Body of pancreas (tissue), 4 donors: ENCODE results near the gene CTH.

ENCODE experiments used
- CTCF ChIP-seq, 7 experiments: fragments of 450-650 bp in 4 of 7; fragments of 200-600 bp in 3 of 7; sonication (generic) in 3 of 7; IDR thresholded peaks; one replicate each; pipeline ENCODE4 v1.5.1; 2016 to 2019; ENCODE audit warnings: antibody characterized with exemption in 7 of 7
- POLR2A ChIP-seq, 3 donors: fragments of 450-650 bp; IDR thresholded peaks; one replicate each; pipeline ENCODE4 v1.6.1; 2016; ENCODE audit warnings: antibody characterized with exemption in 3 of 3, mild to moderate bottlenecking in 2 of 3

GRCh38 chr1:70372426-70372825 lies 38.6 kb upstream of the CTH start:
- TF ChIP-seq CTCF (IDR thresholded peaks at IDR 0.05): no peak
- no peak for TF ChIP-seq POLR2A (IDR thresholded peaks at IDR 0.05)
